IMR-90 (cell line): ENCODE results near the gene RIMBP2. TPM values are rescaled to one million over a fixed set of nuclear protein-coding genes. Genes with fewer than 3 reads are reported as not detected.

Experiments
- ATAC-seq: fragments of 200-7000 bp; cut with Tn5 transposase; 2 replicates; pipeline ENCODE4 v1.9.1; 2020; ENCODE audit warnings: low read depth, mild to moderate bottlenecking, moderate library complexity
- BruUV-seq: library from RNA; stranded (reverse); fragments of 400-500 nt; replicated peaks from 2 replicates; lab custom pipeline; 2021; lab: Mats Ljungman, UMichigan
- CTCF ChIA-PET: fragments of 300-600 bp; formaldehyde crosslinking; extraction: SDS; loops from one replicate; lab custom pipeline; 2021; ENCODE audit warnings: antibody characterized with exemption; lab: Yijun Ruan, JAX
- POLR2A ChIA-PET: fragments of 300-600 bp; sonication (Branson Sonifier 250); formaldehyde crosslinking; loops from one replicate; lab custom pipeline; 2022; ENCODE audit warnings: antibody characterized with exemption; ENCODE audit not compliant: unreplicated experiment; lab: Charles Lee
- DNase-seq: peaks from one replicate; pipeline ENCODE4 v3.0.0; 2013
- H2AFZ ChIP-seq: replicated peaks from 2 replicates; pipeline ENCODE3; 2013; ENCODE audit warnings: low read length, mild to moderate bottlenecking; ENCODE audit not compliant: poor library complexity
- H2AK5ac ChIP-seq: 2 replicates; pipeline ENCODE4 v1.6.1; 2013; ENCODE audit warnings: low read depth, low read length, inconsistent platforms
- H2AK9ac ChIP-seq: replicated peaks from 2 replicates; pipeline ENCODE3; 2013; ENCODE audit warnings: mild to moderate bottlenecking, low read depth, low read length, moderate library complexity; ENCODE audit not compliant: poor library complexity
- H2BK120ac ChIP-seq: 2 replicates; pipeline ENCODE4 v1.6.1; 2013; ENCODE audit warnings: low read depth, low read length, inconsistent platforms
- H2BK15ac ChIP-seq: 3 replicates; pipeline ENCODE4 v1.6.1; 2013; ENCODE audit warnings: low read depth, low read length, inconsistent platforms
- H2BK20ac ChIP-seq: 2 replicates; pipeline ENCODE4 v1.6.1; 2013; ENCODE audit warnings: low read depth, mild to moderate bottlenecking, inconsistent platforms, low read length, moderate library complexity
- H2BK5ac ChIP-seq: 2 replicates; pipeline ENCODE4 v1.6.1; 2013; ENCODE audit warnings: mild to moderate bottlenecking, low read depth, low read length, inconsistent platforms; ENCODE audit not compliant: poor library complexity, severe bottlenecking
- H3K14ac ChIP-seq: replicated peaks from 2 replicates; pipeline ENCODE4 v1.6.1; 2013; ENCODE audit warnings: low read depth, low read length, inconsistent platforms
- H3K18ac ChIP-seq: 2 replicates; pipeline ENCODE4 v1.6.1; 2013; ENCODE audit warnings: low read depth, low read length, control low read depth
- H3K23ac ChIP-seq: 2 replicates; pipeline ENCODE4 v1.6.1; 2013; ENCODE audit warnings: low read depth, low read length, inconsistent platforms
- H3K27ac ChIP-seq: 2 replicates; pipeline ENCODE4 v1.5.1; 2013; ENCODE audit warnings: mild to moderate bottlenecking, control low read depth, low read length; ENCODE audit not compliant: insufficient read depth
- H3K27me3 ChIP-seq: 2 replicates; pipeline ENCODE4 v1.6.1; 2013; ENCODE audit warnings: low read length; ENCODE audit not compliant: control insufficient read depth, insufficient read depth
- H3K36me3 ChIP-seq: 2 replicates; pipeline ENCODE4 v1.6.1; 2013; ENCODE audit warnings: low read length, mixed read lengths; ENCODE audit not compliant: control insufficient read depth, insufficient read depth
- H3K4ac ChIP-seq: 2 replicates; pipeline ENCODE4 v1.6.1; 2013; ENCODE audit warnings: low read depth, low read length, inconsistent platforms
- H3K4me1 ChIP-seq: 2 replicates; pipeline ENCODE4 v1.6.1; 2013; ENCODE audit warnings: low read length, mixed read lengths; ENCODE audit not compliant: control insufficient read depth, insufficient read depth
- H3K4me2 ChIP-seq: 2 replicates; pipeline ENCODE4 v1.6.1; 2013; ENCODE audit warnings: low read depth, mild to moderate bottlenecking, control low read depth, low read length, moderate library complexity
- H3K4me3 ChIP-seq: 2 replicates; pipeline ENCODE4 v1.5.1; 2013; ENCODE audit warnings: low read depth, mild to moderate bottlenecking, control low read depth, low read length, moderate library complexity; ENCODE audit not compliant: insufficient read depth
- H3K56ac ChIP-seq: 2 replicates; pipeline ENCODE4 v1.6.1; 2013; ENCODE audit warnings: low read length, inconsistent platforms; ENCODE audit not compliant: insufficient read depth; ENCODE audit errors: extremely low read depth
- H3K79me1 ChIP-seq, 2 experiments: 2 replicates each; pipeline ENCODE4 v1.6.1; 2013; ENCODE audit warnings: low read length in 2 of 2, inconsistent platforms in 1 of 2, low read depth in 1 of 2
- H3K9ac ChIP-seq: 2 replicates; pipeline ENCODE4 v1.6.1; 2013; ENCODE audit warnings: low read depth, low read length, control low read depth
- H3K9me1 ChIP-seq: 2 replicates; pipeline ENCODE4 v1.6.1; 2013; ENCODE audit warnings: low read length, inconsistent platforms; ENCODE audit not compliant: insufficient read depth
- H3K9me3 ChIP-seq: 2 replicates; pipeline ENCODE4 v1.6.1; 2013; ENCODE audit warnings: low read length; ENCODE audit not compliant: control insufficient read depth, insufficient read depth
- H4K20me1 ChIP-seq: 2 replicates; pipeline ENCODE4 v1.6.1; 2013; ENCODE audit warnings: low read length, inconsistent platforms; ENCODE audit not compliant: insufficient read depth
- H4K5ac ChIP-seq: 2 replicates; pipeline ENCODE4 v1.6.1; 2013; ENCODE audit warnings: mild to moderate bottlenecking, low read depth, low read length, control low read depth
- H4K8ac ChIP-seq, 2 experiments: 2 replicates each; pipeline ENCODE4 v1.6.1; 2013; ENCODE audit warnings: low read depth in 2 of 2, low read length in 2 of 2, control low read depth in 1 of 2, inconsistent platforms in 1 of 2
- H4K91ac ChIP-seq: 2 replicates; pipeline ENCODE4 v1.6.1; 2013; ENCODE audit warnings: low read depth, low read length, inconsistent platforms; ENCODE audit not compliant: insufficient read depth
- CEBPB ChIP-seq: IDR thresholded peaks from 2 replicates; pipeline ENCODE4 v1.6.1; 2012; ENCODE audit warnings: low read depth, low read length, improper control_type of control experiment
- CTCF ChIP-seq: conservative IDR thresholded peaks from 2 replicates; pipeline ENCODE4 v1.5.1; 2012; ENCODE audit warnings: mild to moderate bottlenecking, low read depth, low read length, improper control_type of control experiment
- ELK1 ChIP-seq: fragments of 150-350 bp; IDR thresholded peaks from 2 replicates; pipeline ENCODE4 v1.6.1; 2016; ENCODE audit warnings: low read depth, mild to moderate bottlenecking, low read length, moderate library complexity, borderline replicate concordance
- FOS ChIP-seq: fragments of 150-350 bp; IDR thresholded peaks from 2 replicates; pipeline ENCODE4 v1.6.1; 2016; ENCODE audit warnings: low read depth, low read length
- MAFK ChIP-seq: IDR thresholded peaks from 2 replicates; pipeline ENCODE4 v1.6.1; 2012; ENCODE audit warnings: low read depth, low read length, improper control_type of control experiment
- MAZ ChIP-seq: IDR thresholded peaks from 2 replicates; pipeline ENCODE4 v1.6.1; 2012; ENCODE audit warnings: low read depth, mild to moderate bottlenecking, low read length, improper control_type of control experiment, moderate library complexity, borderline replicate concordance
- MXI1 ChIP-seq: IDR thresholded peaks from 2 replicates; pipeline ENCODE4 v1.6.1; 2012; ENCODE audit warnings: low read depth, mild to moderate bottlenecking, low read length, moderate library complexity, borderline replicate concordance
- POLR2A ChIP-seq: IDR thresholded peaks from 2 replicates; pipeline ENCODE4 v1.6.1; 2012; ENCODE audit warnings: mild to moderate bottlenecking, low read depth, low read length
- RAD21 ChIP-seq: IDR thresholded peaks from 2 replicates; pipeline ENCODE4 v1.6.1; 2012; ENCODE audit warnings: low read length, improper control_type of control experiment
- RFX5 ChIP-seq: IDR thresholded peaks from 2 replicates; pipeline ENCODE4 v1.8.0; 2012; ENCODE audit warnings: low read depth, mild to moderate bottlenecking, low read length, moderate library complexity
- SMC3 ChIP-seq: fragments of 150-350 bp; IDR thresholded peaks from 2 replicates; pipeline ENCODE4 v1.6.1; 2016; ENCODE audit warnings: low read depth, mild to moderate bottlenecking, antibody characterized with exemption, low read length, moderate library complexity
- USF2 ChIP-seq: fragments of 150-350 bp; IDR thresholded peaks from 2 replicates; pipeline ENCODE4 v1.6.1; 2017; ENCODE audit warnings: mild to moderate bottlenecking, antibody characterized with exemption, low read length, low read depth
- WGBS, 2 experiments: methylation state at CpG; one replicate each; pipeline versions ENCODE4 v1.1.5 to v1.1.7; 2013; ENCODE audit warnings: missing lambda C conversion rate in 2 of 2; ENCODE audit not compliant: insufficient read length in 1 of 2; ENCODE audit errors: extremely low coverage in 2 of 2; 5-methylcytosine and 5-hydroxymethylcytosine counted together
- dilution Hi-C: fragments of 300-500 bp; cut with HindIII; formaldehyde crosslinking; loops from one replicate; pipeline ENCODE4 v1.14.3; 2018; ENCODE audit warnings: low sequenced_read_pairs; ENCODE audit not compliant: unreplicated experiment
- in situ Hi-C: fragments of 300-500 bp; cut with MboI; formaldehyde crosslinking; loops from 3 replicates; pipeline ENCODE4 v1.14.3; 2019; ENCODE audit warnings: low sequenced_read_pairs, inconsistent platforms, mixed read lengths
- intact Hi-C: fragments of 100-400 bp; cut with micrococcal nuclease; formaldehyde crosslinking; loops from 2 replicates; pipeline ENCODE4 v1.10.0; 2022
- polyA plus RNA-seq, 3 experiments: library from polyadenylated mRNA; depleted of rRNA; stranded (reverse); fragments of >200 nt; gene quantifications; 2 replicates each; pipeline ENCODE4 v1.2.3, GENCODE V29; 2012; ENCODE audit warnings: low replicate concordance in 1 of 3
- total RNA-seq: library from RNA; depleted of rRNA; stranded (reverse); fragments of >200 nt; gene quantifications from 2 replicates; pipeline ENCODE4 v1.2.3, GENCODE V29; 2012

The RIMBP2 gene
- total and polyA plus RNA-seq, 2 of the 4 experiments (the other 2 are of a cell fraction) = not detected

- Histone ChIP-seq H3K27ac (no peak overlapping the region), H3K27me3 (no peaks in the 10 kb centered on the region), H3K4ac (no peak overlapping the region), H3K9me1 (no peaks in the 10 kb centered on the region), H2BK20ac (no peak overlapping the region), H2AK5ac (no peak overlapping the region), H4K91ac (no peak overlapping the region), H3K79me1 (no peaks in the 10 kb centered on the region), H3K4me2 (no peak overlapping the region), H3K14ac (no peak overlapping the region), H3K9me3 (peaks cover 8% of the 10 kb centered on the region), H2AFZ (no peak overlapping the region), H2BK120ac (no peak overlapping the region), H4K5ac (no peak overlapping the region), H3K9ac (no peak overlapping the region), H3K18ac (no peak overlapping the region), H3K36me3 (no peaks in the 10 kb centered on the region), H2AK9ac (no peak overlapping the region), H4K8ac (no peak overlapping the region), H3K23ac (no peak overlapping the region), H4K20me1 (no peaks in the 10 kb centered on the region), H3K4me1 (no peaks in the 10 kb centered on the region), H3K56ac (no peak overlapping the region), H2BK5ac (no peak overlapping the region), H3K4me3 (no peak overlapping the region), H2BK15ac (no peak overlapping the region)
- WGBS, 2 experiments = no CpG with 5 or more reads among the region's 3 CpGs
- ChIA-PET POLR2A (no interaction called here), CTCF (no interaction called here)
- in situ Hi-C loops (no loop called here), dilution Hi-C loops (no loop called here), intact Hi-C loops (no loop called here)
- no peak for ATAC-seq
- no TSS peak for BruUV-seq
- DNase-seq = no peak
- TF ChIP-seq CEBPB (no peak), RAD21 (no peak), POLR2A (no peak), SMC3 (no peak), MAZ (no peak), MAFK (no peak), CTCF (no peak), RFX5 (no peak), USF2 (no peak), FOS (no peak), ELK1 (no peak), MXI1 (no peak)
Measured at GRCh38 chr12:130384234-130384633, 331.9 kb downstream of the RIMBP2 start.
